SK-N-SH (cell line): Measurements from ENCODE around the gene GPX2. TPM values are rescaled to one million over a fixed set of nuclear protein-coding genes. Genes with fewer than 3 reads are reported as not detected.

Experiments
- CTCF ChIA-PET: fragments of 300-600, 350-600 bp; formaldehyde crosslinking; extraction: SDS; loops from one replicate; lab custom pipeline; 2021; lab: Yijun Ruan, JAX
- POLR2A ChIA-PET: fragments of 350-600 bp; sonication (Branson Sonifier 250); formaldehyde crosslinking; extraction: SDS; loops from one replicate; lab custom pipeline; 2020; ENCODE audit warnings: antibody characterized with exemption, inconsistent platforms; lab: Yijun Ruan, JAX
- DNase-seq: peaks from one replicate; pipeline ENCODE4 v3.0.0; 2012
- H2AFZ ChIP-seq: fragments of 200-600 bp; sonication (generic); 2 replicates; pipeline ENCODE4 v1.8.1; 2016; ENCODE audit warnings: antibody characterized with exemption, mild to moderate bottlenecking, low read depth
- H3F3A ChIP-seq: fragments of 200-600 bp; sonication (generic); replicated peaks from 2 replicates; pipeline ENCODE3; 2016; ENCODE audit warnings: antibody characterized with exemption, mild to moderate bottlenecking; ENCODE audit not compliant: insufficient read depth
- H3K27ac ChIP-seq, 2 experiments: fragments of 200-500 bp in 1 of 2; fragments of 200-600 bp in 1 of 2; sonication (Bioruptor generic) in 1 of 2; sonication (generic), shearing (Covaris generic) in 1 of 2; 2 replicates each; pipeline versions ENCODE4 v1.5.1 to v1.6.1; 2014 to 2016; ENCODE audit warnings: low read depth in 2 of 2, inconsistent platforms in 1 of 2, low read length in 1 of 2, mild to moderate bottlenecking in 1 of 2, mixed read lengths in 1 of 2
- H3K27me3 ChIP-seq: fragments of 200-600 bp; sonication (generic), shearing (Covaris generic); 2 replicates; pipeline ENCODE4 v1.6.1; 2016; ENCODE audit warnings: mixed run types; ENCODE audit not compliant: insufficient read depth
- H3K36me3 ChIP-seq, 2 experiments: fragments of 200-500 bp in 1 of 2; fragments of 200-600 bp in 1 of 2; sonication (Bioruptor generic) in 1 of 2; sonication (generic) in 1 of 2; replicated peaks in 1 of 2; 2 replicates each; pipeline versions ENCODE3 to v1.5.1; 2014 to 2016; ENCODE audit warnings: low read length in 1 of 2, mild to moderate bottlenecking in 1 of 2; ENCODE audit not compliant: insufficient read depth in 2 of 2, control insufficient read depth in 1 of 2
- H3K4me1 ChIP-seq, 2 experiments: fragments of 200-500 bp in 1 of 2; fragments of 200-600 bp in 1 of 2; sonication (Bioruptor generic) in 1 of 2; sonication (generic), shearing (Covaris generic) in 1 of 2; 2 replicates each; pipeline versions ENCODE4 v1.5.1 to v1.6.1; 2014 to 2016; ENCODE audit warnings: low read depth in 1 of 2, low read length in 1 of 2, mixed run types in 1 of 2; ENCODE audit not compliant: insufficient read depth in 2 of 2, control insufficient read depth in 1 of 2
- H3K4me2 ChIP-seq: fragments of 200-600 bp; sonication (generic), shearing (Covaris generic); 2 replicates; pipeline ENCODE4 v1.6.1; 2017; ENCODE audit warnings: mixed run types
- H3K4me3 ChIP-seq, 2 experiments: fragments of 200-500 bp in 1 of 2; fragments of 200-600 bp in 1 of 2; sonication (Bioruptor generic) in 1 of 2; sonication (generic), shearing (Covaris generic) in 1 of 2; 2 replicates each; pipeline versions ENCODE4 v1.5.1 to v1.8.1; 2014 to 2016; ENCODE audit warnings: low read depth in 2 of 2, inconsistent platforms in 1 of 2, low read length in 1 of 2, mild to moderate bottlenecking in 1 of 2, mixed read lengths in 1 of 2, moderate library complexity in 1 of 2
- H3K79me2 ChIP-seq: fragments of 200-600 bp; sonication (generic); 2 replicates; pipeline ENCODE4 v1.8.1; 2017; ENCODE audit warnings: mild to moderate bottlenecking; ENCODE audit not compliant: insufficient read depth
- H3K9ac ChIP-seq: fragments of 200-600 bp; sonication (generic); 2 replicates; pipeline ENCODE4 v1.6.1; 2017; ENCODE audit warnings: mixed run types
- H3K9me2 ChIP-seq: fragments of 200-600 bp; sonication (generic); 2 replicates; pipeline ENCODE4 v1.6.1; 2017; ENCODE audit warnings: mixed run types
- H3K9me3 ChIP-seq: fragments of 200-600 bp; sonication (generic); 2 replicates; pipeline ENCODE4 v1.6.1; 2017; ENCODE audit warnings: mixed run types, mild to moderate bottlenecking, moderate library complexity
- H4K20me1 ChIP-seq: fragments of 200-600 bp; sonication (generic); 2 replicates; pipeline ENCODE4 v1.6.1; 2017; ENCODE audit warnings: mild to moderate bottlenecking, mixed run types; ENCODE audit not compliant: insufficient read depth
- ELF1 ChIP-seq: IDR thresholded peaks from 2 replicates; pipeline ENCODE4 v1.4.0; 2012
- EZH2phosphoT487 ChIP-seq: fragments of 200-600 bp; sonication (generic); IDR thresholded peaks from 2 replicates; pipeline ENCODE4 v1.6.1; 2017; ENCODE audit warnings: low read depth, mixed run types, mild to moderate bottlenecking, antibody characterized with exemption, moderate library complexity, borderline replicate concordance
- FOSL2 ChIP-seq: IDR thresholded peaks from 2 replicates; pipeline ENCODE4 v1.4.0; 2012; ENCODE audit warnings: low read depth, mild to moderate bottlenecking, moderate library complexity, borderline replicate concordance
- FOXJ3 ChIP-seq: sonication (generic); formaldehyde crosslinking; IDR thresholded peaks from 2 replicates; pipeline ENCODE4 v1.5.1; 2020; ENCODE audit warnings: mild to moderate bottlenecking, missing genetic modification reagents
- MEF2A ChIP-seq: IDR thresholded peaks from 2 replicates; pipeline ENCODE4 v1.4.0; 2012; ENCODE audit warnings: low read depth, borderline replicate concordance
- MXI1 ChIP-seq: IDR thresholded peaks from 2 replicates; pipeline ENCODE4 v1.6.1; 2012; ENCODE audit warnings: mild to moderate bottlenecking, low read depth, low read length, improper control_type of control experiment
- RAD21 ChIP-seq: IDR thresholded peaks from 2 replicates; pipeline ENCODE4 v1.6.1; 2012; ENCODE audit warnings: mild to moderate bottlenecking, low read length
- SMC3 ChIP-seq: IDR thresholded peaks from 2 replicates; pipeline ENCODE4 v1.6.1; 2012; ENCODE audit warnings: low read depth, low read length, improper control_type of control experiment
- TAF1 ChIP-seq: IDR thresholded peaks from 2 replicates; pipeline ENCODE4 v1.6.1; 2012; ENCODE audit warnings: low read depth, mild to moderate bottlenecking, low read length, moderate library complexity, borderline replicate concordance
- TCF12 ChIP-seq: IDR thresholded peaks from 2 replicates; pipeline ENCODE4 v1.4.0; 2012
- WGBS: methylation state at CpG from one replicate; pipeline ENCODE4 v1.1.6; 2017; ENCODE audit warnings: low lambda C conversion rate; 5-methylcytosine and 5-hydroxymethylcytosine counted together
- polyA plus RNA-seq, 3 experiments: library from polyadenylated mRNA; depleted of rRNA; stranded (reverse); fragments of >200 nt; gene quantifications; 2 replicates each; pipeline ENCODE4 v1.2.3, GENCODE V29; 2012
- TF ChIP-seq, protein P1 (sequence below): IDR thresholded peaks from 2 replicates; pipeline ENCODE4 v1.4.0; 2012; ENCODE audit warnings: low read depth, borderline replicate concordance
- TF ChIP-seq, protein P2 (sequence below): IDR thresholded peaks from 2 replicates; pipeline ENCODE4 v1.4.0; 2012; ENCODE audit warnings: low read depth, borderline replicate concordance
- TF ChIP-seq, protein P3 (sequence below): fragments of 200-600 bp; sonication (generic); IDR thresholded peaks from 2 replicates; pipeline ENCODE4 v1.6.1; 2017; ENCODE audit warnings: antibody characterized with exemption, mild to moderate bottlenecking, moderate library complexity
- TF ChIP-seq, protein P4 (sequence below): IDR thresholded peaks from 2 replicates; pipeline ENCODE4 v1.6.1; 2012; ENCODE audit warnings: mild to moderate bottlenecking, low read depth, low read length, moderate library complexity

The GPX2 gene
- polyA plus RNA-seq, 1 of the 3 experiments (the other 2 are of a cell fraction): not detected

DNA sequence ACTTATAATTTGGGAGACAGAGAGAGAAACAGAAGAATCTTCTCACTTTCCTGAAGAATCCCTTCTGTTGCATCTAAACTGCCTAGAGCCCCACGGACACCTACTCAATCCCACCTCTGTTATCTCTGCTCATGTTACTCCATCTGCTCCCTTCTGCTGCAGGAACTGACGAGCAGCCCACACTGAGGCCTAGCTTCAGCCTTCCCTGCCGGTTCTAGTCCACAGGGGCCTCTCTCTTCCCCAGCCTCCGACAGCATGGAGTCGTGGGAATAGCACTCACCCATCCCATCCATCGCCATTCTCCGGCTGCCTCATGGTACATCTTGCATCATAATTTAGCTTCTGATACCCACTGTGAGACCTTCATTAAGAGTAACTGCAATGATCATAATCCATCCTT lies 25.6 kb upstream of the GPX2 start (continued):
- TF ChIP-seq, protein P1, sequence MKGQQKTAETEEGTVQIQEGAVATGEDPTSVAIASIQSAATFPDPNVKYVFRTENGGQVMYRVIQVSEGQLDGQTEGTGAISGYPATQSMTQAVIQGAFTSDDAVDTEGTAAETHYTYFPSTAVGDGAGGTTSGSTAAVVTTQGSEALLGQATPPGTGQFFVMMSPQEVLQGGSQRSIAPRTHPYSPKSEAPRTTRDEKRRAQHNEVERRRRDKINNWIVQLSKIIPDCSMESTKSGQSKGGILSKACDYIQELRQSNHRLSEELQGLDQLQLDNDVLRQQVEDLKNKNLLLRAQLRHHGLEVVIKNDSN: no peak
- no peak for TF ChIP-seq TAF1
- no peak for TF ChIP-seq EZH2phosphoT487
- TF ChIP-seq, protein P2, sequence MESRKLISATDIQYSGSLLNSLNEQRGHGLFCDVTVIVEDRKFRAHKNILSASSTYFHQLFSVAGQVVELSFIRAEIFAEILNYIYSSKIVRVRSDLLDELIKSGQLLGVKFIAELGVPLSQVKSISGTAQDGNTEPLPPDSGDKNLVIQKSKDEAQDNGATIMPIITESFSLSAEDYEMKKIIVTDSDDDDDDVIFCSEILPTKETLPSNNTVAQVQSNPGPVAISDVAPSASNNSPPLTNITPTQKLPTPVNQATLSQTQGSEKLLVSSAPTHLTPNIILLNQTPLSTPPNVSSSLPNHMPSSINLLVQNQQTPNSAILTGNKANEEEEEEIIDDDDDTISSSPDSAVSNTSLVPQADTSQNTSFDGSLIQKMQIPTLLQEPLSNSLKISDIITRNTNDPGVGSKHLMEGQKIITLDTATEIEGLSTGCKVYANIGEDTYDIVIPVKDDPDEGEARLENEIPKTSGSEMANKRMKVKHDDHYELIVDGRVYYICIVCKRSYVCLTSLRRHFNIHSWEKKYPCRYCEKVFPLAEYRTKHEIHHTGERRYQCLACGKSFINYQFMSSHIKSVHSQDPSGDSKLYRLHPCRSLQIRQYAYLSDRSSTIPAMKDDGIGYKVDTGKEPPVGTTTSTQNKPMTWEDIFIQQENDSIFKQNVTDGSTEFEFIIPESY: no peak
- TF ChIP-seq MXI1: no peak
- no peak for TF ChIP-seq FOSL2

DNA sequence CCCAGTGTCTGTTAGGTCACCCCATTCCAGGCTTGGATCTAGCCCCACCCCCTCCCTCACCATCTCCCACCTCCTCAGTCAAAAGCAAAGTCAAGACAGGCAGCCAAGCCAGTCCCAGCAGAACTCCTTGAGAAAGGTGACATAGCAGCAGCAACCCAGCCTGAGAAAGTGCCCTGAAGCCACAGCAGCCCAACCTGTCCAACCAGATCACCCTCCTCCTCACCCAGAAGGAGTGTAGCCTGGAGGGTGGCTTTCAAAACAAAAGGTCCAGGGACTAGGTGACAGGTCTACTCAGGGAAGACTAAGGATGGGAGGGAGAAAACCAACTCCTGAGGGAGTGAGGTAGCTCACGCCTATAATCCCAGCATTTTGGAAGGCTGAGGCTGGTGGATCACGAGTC lies 24.4 kb upstream of the GPX2 start:
- TF ChIP-seq MXI1: no peak
- TF ChIP-seq TCF12: no peak
- TF ChIP-seq, protein P2: no peak
- TF ChIP-seq ELF1: no peak
- no peak for TF ChIP-seq SMC3
- no peak for TF ChIP-seq EZH2phosphoT487
- TF ChIP-seq, protein P3, sequence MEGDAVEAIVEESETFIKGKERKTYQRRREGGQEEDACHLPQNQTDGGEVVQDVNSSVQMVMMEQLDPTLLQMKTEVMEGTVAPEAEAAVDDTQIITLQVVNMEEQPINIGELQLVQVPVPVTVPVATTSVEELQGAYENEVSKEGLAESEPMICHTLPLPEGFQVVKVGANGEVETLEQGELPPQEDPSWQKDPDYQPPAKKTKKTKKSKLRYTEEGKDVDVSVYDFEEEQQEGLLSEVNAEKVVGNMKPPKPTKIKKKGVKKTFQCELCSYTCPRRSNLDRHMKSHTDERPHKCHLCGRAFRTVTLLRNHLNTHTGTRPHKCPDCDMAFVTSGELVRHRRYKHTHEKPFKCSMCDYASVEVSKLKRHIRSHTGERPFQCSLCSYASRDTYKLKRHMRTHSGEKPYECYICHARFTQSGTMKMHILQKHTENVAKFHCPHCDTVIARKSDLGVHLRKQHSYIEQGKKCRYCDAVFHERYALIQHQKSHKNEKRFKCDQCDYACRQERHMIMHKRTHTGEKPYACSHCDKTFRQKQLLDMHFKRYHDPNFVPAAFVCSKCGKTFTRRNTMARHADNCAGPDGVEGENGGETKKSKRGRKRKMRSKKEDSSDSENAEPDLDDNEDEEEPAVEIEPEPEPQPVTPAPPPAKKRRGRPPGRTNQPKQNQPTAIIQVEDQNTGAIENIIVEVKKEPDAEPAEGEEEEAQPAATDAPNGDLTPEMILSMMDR: no peak
- no peak for TF ChIP-seq RAD21
- no peak for TF ChIP-seq FOXJ3 (CRISPR knock-in tag)
- TF ChIP-seq, protein P4, sequence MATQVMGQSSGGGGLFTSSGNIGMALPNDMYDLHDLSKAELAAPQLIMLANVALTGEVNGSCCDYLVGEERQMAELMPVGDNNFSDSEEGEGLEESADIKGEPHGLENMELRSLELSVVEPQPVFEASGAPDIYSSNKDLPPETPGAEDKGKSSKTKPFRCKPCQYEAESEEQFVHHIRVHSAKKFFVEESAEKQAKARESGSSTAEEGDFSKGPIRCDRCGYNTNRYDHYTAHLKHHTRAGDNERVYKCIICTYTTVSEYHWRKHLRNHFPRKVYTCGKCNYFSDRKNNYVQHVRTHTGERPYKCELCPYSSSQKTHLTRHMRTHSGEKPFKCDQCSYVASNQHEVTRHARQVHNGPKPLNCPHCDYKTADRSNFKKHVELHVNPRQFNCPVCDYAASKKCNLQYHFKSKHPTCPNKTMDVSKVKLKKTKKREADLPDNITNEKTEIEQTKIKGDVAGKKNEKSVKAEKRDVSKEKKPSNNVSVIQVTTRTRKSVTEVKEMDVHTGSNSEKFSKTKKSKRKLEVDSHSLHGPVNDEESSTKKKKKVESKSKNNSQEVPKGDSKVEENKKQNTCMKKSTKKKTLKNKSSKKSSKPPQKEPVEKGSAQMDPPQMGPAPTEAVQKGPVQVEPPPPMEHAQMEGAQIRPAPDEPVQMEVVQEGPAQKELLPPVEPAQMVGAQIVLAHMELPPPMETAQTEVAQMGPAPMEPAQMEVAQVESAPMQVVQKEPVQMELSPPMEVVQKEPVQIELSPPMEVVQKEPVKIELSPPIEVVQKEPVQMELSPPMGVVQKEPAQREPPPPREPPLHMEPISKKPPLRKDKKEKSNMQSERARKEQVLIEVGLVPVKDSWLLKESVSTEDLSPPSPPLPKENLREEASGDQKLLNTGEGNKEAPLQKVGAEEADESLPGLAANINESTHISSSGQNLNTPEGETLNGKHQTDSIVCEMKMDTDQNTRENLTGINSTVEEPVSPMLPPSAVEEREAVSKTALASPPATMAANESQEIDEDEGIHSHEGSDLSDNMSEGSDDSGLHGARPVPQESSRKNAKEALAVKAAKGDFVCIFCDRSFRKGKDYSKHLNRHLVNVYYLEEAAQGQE: no peak
- no peak for TF ChIP-seq MEF2A
- ChIA-PET CTCF (interaction anchor here (1.8 kb wide), 1 partner anchor 17 kb away, joined by 5 read pairs; no protein-coding TSS in a partner anchor), POLR2A (no interaction called here)
- WGBS: 100% methylated on average over 2 of the region's 2 CpGs
- H3K9me2 ChIP-seq: no peaks in the 10 kb centered on the region
- no peak overlapping the region for H2AFZ ChIP-seq
- H3K9me3 ChIP-seq: no peaks in the 10 kb centered on the region
- DNase-seq: no peak
- no peak overlapping the region for H3K4me2 ChIP-seq
- no peaks in the 10 kb centered on the region for H3F3A ChIP-seq
- no peak overlapping the region for H3K9ac ChIP-seq
- H3K27ac ChIP-seq: no peak overlapping the region
- peaks cover 0 to 3% of the 10 kb centered on the region in 2 experiments for H3K36me3 ChIP-seq
- H3K4me3 ChIP-seq: no peak overlapping the region
- H3K4me1 ChIP-seq: peaks cover 10 to 15% of the 10 kb centered on the region in 2 experiments; a peak in 3 of 4 replicates
- no peaks in the 10 kb centered on the region for H4K20me1 ChIP-seq
- no peaks in the 10 kb centered on the region for H3K79me2 ChIP-seq
- no peaks in the 10 kb centered on the region for H3K27me3 ChIP-seq
